HT-29 (cell line): Measurements from ENCODE around the gene XYLT1. TPM values are rescaled to one million over a fixed set of nuclear protein-coding genes. Genes with fewer than 3 reads are reported as not detected.

Experiments used
- DNase-seq: peaks from one replicate; pipeline ENCODE4 v3.0.0-alpha.2; 2015; ENCODE audit warnings: low spot score
- total RNA-seq: library from RNA; depleted of rRNA; stranded (reverse); fragments of >200 nt; shearing (Covaris generic); gene quantifications from 2 replicates; pipeline ENCODE4 v1.2.3, GENCODE V29; 2014

The XYLT1 gene
- total RNA-seq, 1 experiment from 2014 or later, result 0.38 TPM

DNA sequence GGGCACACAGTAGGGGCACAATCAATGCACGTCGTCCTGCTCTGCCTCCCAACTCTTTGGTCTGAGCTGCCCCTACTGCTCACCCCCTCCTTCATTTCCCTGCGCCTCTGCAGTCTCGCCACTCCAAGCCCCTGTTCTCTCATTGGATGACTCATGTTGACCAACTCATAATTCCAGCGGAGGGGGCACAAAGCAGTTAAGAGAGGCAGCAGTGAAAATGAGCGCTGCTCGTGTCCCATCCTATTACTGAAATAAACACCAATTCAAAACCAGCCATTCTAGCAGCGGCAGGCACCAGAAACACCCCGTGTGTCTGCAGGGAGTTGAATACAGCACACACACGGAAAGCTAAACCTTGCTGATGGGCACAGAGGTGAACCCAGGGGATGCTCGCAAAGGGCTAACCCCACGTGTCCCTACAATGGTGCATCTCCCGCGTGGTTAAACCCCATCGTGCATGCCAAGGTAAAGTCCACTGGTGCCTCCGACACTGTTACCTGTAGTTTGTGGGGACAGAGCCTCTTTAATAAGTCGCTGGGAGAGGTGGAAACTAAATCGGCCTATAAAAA, 310.4 kb downstream of the XYLT1 start:
- no peak for DNase-seq

DNA sequence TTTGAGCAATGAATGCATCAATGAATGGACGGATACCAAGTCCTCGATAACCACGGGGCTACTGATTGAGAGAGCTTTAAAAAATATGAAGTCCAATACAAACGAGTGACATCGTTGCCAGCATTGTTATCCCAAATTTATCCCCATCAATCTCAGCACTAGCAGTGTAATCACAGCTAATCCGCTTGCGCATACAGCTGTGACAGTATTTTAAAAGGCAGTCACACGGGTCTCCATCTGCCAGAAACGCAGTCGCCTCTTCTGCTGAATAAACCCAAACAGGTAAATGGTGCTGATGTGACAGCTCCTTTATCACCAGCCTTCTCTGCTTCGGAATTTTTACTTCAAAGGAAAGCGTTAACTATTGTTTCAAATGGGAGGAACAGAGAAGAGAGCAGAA, 311.1 kb downstream of the XYLT1 start:
- no peak for DNase-seq

DNA sequence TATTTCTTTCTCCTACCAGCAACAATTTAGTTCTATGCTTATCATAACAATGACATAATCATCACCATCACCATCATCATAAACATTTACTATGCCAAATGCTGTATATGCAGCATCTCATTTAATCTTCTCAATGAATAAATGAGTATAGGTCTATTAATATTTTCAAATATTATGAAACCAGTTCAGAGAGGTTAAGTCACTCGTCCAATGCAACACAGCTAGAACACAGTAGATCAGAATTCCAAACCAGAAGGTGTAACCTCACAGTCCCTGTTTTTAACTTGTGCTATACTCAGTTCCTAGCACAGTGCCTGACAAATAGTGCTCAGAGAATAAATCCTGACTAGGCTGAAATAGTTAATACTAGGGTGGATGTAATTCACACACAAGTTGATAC, 314.8 kb downstream of the XYLT1 start:
- DNase-seq, result no peak

DNA sequence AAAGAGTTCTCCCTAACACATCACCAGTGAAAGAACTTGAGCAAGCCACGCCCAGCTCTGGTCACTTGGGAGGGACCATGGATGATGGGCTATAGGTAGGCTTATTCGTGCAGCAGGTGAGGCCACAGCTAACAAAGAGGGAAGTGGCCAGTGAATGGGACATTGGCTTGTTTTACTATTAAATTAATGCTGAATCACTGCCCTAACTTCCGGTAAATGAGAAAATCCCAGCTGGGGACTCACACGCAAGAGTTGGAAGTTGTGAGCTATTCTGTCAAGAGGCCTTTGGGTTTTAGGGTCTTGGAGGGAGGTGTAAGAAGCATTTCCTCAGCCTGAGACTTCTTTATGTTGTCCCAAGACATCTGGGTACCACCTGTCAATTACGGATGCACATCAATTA, 315.3 kb downstream of the XYLT1 start:
- no peak for DNase-seq

DNA sequence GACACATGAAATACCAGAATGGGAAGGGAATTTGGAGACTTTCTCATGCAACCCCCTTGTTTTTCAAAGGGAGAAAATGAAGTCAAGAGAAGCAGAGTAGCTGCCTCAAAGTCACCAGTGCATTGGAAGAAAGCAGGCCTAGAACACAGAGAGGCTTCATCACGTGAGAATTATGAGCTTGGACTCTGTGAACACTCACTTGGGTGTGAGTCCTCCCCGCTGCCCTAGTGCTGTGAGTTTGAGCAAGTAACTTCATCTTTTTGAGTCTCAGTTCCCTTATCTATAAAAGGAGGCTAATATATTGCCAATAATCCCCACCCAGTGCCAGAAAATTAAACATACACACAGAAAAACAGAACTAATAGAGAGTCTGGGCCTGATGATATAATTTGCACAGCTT, 315.8 kb downstream of the XYLT1 start:
- no peak for DNase-seq

DNA sequence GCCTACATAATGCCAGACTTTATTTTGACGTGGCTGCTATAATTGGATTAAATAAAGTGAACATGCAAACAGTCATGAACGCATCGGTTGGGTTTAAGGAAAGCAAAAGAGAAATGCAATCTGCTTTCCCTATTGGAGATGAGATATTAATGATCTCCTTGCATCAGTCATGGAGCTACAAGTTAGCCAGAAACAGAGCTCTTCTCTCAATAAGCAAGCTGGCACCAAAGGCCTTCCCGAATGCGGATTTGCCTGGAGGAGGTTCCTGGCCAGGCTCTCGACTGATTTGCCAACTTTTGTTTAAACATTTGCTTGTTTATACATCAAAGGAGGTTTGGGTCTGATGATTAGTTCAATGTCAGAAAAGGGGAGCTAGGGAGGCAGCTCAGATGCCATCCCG, 318.4 kb downstream of the XYLT1 start:
- DNase-seq, result no peak

DNA sequence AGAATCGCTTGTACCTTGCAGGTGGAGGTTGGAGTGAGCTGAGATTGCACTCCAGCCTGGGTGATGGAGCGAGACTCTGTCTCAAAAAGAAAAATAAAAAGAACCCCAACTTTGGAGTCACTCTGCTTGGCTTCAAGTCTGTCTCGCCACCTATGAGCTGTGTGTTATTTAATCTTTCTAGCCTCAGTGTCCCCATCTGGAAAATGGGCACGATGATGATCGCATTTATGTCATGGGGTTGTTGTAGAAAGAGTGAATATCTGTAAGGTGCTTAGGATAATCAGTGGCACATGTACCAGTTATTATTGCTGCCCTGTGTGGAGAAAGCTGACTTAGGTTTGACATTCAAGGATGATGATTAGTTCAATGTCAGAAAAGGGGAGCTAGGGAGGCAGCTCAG, 319.4 kb downstream of the XYLT1 start:
- DNase-seq, result no peak

DNA sequence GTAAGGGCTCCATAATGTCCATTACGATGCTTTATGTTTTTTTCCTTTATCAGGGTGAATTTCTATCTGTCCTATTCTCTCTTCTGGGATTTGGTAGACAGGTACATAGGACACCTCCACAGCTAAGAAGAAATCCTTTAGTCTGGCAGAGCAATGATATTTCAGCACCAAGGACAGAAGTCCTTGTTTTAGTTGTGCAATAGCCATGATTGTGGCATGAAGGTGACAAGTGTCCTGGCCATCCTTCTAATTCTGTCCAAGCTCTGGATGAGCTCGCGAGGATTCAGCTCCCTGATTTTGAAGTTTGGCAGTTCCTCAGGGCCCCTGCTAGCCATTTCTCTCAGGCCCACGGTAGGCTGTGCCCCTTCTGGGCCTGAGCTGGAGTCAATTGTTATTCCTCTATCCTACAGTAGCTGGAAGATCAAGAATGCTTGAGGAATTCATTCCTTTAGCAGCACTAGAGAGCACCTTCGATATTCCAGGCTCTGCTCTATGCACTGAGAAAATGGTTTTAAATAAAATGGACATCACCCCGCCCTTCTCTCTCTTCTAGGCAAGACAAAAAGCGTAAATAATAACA, 320.8 kb downstream of the XYLT1 start:
- DNase-seq, result peak; percentile 38

DNA sequence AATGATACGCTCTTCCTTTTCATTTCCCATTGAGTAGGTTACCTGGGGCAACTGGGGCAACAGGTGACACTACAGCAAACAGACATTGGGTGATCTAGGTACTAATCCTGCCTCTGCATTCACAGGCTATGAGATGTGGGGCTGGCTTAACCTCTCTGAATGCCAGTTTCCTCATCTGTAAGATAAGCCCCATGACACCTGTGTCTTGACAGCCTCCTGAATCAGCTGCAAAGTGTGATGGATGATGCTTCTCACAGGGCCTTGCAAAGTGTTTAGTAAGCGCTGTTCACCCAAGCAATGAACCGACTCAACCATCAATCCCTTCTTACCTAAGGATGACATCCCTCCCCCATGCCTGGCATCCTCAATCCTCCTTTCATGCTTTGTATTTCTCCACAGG, 322.8 kb downstream of the XYLT1 start:
- DNase-seq, result no peak

DNA sequence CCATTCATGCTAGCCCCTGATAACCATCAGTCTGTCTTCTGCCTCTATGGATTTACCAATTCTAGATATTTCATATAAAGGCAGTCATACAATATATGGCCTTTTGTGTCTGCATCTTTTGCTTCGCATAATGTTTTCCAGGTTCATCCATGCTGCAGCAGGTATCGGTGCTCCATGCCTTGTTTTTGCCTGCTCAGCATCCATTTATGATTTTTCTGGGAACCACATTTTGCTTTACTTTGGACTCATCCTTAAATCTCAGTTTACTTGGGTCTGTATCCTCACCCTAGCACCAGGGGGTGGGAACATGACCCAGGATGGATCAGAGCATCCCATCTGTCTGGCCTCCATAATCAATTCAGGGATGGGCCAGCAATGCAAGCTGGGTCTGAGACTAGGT, 325.7 kb downstream of the XYLT1 start:
- DNase-seq, result no peak

DNA sequence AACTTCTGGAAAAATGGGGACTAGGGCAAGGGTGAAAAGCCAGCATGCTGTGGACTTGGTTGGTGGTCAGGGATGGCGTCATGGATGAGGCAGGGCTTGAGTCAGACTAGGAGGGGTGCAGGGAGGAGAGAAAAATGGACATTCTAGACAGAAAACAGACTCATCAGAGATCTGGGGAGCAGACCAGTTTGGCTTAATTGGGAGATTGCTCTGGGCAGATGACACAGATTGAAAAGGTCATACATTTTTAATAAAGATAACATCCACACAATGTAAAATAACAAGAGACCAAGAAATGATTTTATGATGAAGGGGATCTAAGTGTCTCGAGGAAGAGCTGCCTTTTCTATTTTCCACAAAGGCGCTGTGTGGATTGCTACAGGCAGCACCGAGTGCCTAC, 326.3 kb downstream of the XYLT1 start:
- DNase-seq, result no peak

DNA sequence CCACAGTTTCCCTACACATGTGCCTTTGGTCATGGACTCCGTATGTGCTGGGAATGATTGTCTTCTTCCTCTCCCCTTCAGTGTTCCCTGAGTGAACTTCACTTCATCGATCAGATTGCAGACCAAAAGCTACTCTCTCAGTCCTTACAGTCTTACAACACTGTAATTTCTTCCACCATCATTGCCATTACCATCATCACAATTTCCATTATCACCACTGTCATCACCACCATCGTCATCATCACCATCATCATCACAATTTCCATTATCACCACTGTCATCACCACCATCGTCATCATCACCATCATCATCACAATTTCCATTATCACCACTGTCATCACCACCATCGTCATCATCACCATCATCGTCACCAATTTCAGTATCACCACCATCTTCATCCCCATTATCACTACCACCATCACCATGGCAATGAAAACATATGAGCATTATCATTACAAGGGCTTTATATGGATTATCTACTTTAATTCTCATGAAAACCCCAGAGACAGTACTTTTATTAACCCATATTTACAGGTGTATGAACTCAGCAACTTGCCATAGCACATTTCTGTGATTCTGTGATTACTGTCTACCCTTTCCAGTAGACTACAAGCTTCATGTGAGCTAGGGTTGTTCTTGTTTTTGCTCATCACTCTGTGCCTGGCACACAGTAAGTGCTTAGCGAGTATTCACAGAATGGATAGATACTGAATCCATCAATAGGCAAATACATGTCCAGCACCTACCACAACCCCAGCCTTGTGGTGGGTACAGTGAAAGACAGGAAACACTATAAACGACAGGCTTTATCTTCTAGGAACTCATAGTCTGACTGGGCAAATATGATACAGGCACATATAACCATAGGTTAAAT, 327.0 kb downstream of the XYLT1 start:
- no peak for DNase-seq

DNA sequence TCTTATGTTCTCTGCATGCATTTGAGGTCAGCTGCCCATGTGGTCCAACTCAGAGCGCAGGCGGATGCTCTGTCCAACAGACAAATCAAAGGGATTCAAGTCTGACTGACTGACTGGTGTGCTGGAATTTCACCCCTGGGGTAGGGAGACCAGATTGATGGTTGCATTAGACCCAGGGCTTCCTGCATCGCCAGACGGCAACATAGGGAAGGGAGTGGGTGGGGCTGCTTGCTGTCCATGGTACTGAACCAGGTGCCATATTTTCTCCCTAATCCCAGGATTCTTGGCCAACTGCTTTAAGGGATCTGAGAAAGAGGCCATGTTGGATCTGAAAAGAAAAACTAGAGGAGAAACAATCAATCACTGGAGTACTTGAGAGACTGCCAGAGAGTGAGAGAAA, 332.0 kb downstream of the XYLT1 start:
- no peak for DNase-seq

DNA sequence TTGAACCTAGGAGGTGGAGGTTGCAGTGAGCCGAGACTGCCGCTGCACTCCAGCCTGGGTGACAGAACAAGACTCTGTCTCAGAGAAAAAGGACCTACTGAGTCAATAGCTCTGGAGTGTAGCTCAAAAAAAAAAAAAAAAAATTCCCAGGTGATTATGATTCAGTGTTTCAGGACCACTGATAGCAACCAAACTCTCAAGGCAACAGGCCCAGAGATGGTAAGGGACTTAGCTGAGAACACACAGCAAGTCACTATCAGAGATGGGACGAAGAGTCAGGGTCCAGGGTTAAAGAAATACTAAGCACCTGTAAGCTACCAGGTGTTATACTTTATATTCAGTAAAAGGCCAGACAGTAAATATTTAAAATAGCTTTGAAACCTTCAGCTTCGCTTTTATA, 335.3 kb downstream of the XYLT1 start:
- no peak for DNase-seq

DNA sequence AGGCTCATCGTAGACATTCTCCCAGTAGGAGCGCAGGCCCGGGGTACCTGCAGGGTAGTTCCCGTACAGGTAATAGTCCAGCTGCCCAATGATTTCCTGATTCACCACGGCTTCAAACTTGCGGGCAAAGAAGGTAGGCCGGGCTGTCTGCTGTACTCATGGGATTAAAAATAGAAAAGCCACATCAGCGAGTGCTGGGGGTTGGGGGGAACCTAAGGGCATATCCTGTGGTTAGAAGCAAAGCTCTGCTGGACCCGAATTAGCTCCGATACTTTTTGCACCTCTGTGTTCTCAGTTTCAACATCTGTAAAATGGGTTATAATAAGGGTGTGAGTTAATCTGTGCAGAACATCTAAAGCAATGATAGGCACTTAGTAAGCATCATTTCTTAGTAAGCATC, 336.2 kb downstream of the XYLT1 start:
- DNase-seq, result no peak

DNA sequence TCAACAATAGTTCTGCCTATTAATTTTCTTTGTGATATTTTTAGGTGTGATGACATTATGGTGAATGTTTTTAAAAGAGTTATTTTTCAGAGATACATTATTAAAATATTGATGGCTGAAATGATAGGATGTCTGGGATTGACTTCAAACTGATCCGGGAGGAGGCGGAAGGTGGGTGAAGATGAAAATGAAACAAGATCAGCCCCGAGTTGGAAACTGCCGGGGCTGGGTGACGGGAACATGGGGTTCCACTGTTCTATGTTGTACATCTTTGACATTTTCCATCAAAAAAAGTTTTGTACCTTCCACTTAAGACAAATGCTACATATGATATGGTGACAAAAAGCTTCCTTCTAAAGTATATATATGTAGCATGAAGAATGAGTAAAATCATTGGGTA, 336.9 kb downstream of the XYLT1 start:
- DNase-seq, result no peak

DNA sequence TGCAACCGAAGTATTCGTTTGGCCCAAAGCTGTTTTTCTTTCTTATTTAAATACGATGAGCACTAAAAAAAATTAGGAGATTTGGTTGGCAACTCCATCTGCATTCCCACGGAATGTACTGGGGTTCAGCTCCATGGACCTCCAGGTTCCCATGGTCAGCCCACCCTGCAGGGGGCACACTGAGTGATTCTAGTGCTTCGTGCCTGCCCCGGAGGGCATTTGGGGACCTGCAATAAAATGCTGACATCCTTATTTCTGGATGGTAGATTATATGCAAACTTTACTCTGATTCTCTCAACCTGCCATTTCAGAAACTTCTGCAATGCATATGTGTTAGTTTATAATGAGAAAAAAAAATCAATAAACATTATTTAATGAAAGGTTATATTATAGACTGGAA, 339.4 kb downstream of the XYLT1 start:
- no peak for DNase-seq

DNA sequence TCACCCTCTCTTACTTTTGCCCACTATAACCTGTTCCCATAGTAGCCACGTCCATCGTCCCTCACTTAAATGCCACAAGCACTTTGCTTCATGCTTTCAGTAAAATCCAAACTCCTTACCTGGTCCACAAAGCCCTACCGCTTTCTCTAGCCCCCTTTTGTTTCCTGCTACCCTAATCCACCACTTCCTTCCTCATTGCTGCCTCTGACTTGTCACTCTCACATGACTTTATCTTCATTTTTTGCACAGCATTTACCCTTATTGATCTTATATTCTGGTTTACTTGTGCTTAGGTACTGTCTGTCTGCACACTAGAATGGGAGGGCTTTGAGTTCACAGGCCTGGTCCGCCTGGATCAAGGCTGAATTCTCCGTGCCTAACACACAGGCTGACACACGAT, 340.0 kb downstream of the XYLT1 start:
- DNase-seq, result no peak

DNA sequence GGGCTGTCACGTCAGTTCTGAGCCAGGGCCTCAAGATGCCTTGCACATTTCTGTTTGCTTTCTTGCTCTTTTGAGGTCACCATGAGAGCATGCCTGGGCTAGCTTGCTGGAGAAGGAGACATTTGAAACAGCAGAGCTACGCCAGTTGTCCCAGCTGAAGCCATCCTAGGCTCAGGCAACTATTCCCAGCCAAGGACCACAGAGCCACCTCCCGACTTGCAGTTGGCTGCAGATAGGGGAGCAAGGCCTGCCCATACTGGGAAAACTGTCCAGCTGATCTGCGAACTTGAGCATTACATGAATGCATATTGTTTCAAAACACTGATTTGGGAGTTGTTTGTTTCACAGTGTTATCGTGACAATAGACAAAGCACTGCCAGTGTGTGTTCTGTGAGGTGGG, 340.8 kb downstream of the XYLT1 start:
- no peak for DNase-seq

DNA sequence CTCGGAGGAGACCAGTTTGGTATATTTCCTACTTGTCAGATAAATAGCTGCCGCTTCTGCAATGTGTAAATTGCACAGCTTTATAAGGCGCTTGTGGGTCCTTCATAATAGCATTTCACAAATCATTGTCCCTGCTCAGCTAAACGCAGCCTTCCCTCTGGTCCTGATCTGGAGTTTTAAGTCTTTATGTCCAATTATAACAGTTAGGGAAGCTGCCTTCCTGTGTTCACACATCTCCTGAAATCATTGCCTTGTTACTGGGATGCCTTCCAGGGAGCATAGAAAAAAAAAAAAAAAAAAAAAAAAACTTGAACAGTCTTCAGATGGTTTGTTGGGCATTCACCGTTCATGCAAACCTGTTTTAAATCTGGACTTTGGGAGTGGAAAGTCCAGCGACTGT, 342.0 kb downstream of the XYLT1 start:
- DNase-seq, result no peak

DNA sequence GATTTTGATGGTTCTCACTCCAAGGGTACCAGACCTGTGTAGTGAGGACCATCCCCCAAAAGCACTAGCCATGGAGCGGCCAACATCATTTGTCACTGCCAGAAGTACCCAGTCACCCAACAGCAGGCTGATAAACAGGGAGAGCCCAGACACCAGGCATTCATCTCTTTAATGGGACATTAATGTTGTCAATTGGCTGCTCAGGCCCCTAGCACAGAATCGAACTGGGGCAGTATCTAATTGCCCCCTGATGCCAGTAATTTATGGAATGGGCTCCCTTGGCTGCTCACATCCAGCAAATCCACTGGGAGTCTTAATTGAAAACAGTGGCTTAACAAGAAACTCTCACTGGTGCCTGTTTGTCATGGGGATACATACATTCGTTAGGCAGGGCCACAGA, 344.6 kb downstream of the XYLT1 start:
- DNase-seq, result no peak

DNA sequence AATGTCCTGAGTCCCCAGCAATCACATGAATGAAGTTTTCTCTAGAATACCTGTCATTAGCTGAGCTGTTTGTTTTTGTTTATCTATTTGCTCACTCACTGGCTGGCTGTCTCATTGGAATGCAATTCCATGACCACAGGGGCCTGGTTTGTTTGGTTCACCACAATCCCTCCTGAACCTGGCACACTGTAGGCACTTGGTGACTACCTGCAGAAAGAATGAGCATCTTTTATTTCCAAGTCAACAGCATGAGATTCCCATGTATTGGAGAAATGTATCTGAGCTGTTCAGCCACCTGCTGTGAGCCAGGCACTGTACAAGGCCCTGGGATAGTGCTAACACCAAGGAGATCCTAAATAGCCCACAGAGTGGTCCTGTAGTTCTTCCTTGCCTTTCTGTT, 345.1 kb downstream of the XYLT1 start:
- no peak for DNase-seq

DNA sequence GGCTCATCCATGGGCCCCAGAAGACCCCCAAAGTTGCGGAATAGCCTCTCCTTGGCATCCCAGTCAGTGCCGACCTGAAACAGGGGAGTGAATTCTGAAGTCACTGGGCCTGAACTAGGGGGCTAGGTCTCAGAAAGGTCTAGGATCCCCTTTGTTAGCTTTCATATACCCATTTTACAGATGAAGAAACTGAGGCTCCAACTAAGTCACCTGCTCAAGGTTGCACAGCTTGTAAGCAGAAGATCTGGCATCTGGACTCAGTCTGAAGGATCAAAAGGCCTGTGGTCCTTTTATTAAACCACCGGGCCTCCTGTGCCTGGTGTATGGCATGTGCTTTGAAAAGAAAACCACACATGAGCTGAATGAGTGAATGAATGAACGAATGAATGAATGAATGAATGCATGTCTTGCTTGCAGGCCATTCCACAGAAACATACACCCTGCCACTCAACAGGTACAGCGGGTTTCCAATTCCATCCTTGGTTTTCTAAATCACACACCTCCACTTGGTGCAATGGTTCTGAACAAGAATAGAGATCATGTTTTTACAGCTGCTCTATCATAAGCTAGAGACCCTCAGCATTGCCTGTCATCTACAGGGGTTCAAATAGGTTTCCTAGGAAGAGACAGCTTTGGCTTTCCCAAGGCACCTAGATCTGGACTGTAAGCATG, 352.7 kb downstream of the XYLT1 start:
- no peak for DNase-seq
